HL-60/S4 (cell line): Measurements from ENCODE around the gene SAMD7.

Experiments used
- in situ Hi-C: fragments of 300-500 bp; cut with MboI; formaldehyde crosslinking; loops from 2 replicates; pipeline ENCODE4 v1.14.3; 2022; ENCODE audit warnings: low sequenced_read_pairs

The SAMD7 gene

GRCh38 chr3:169907476-169907875 lies 3.9 kb upstream of the SAMD7 start:
- in situ Hi-C loops: no loop called here

GRCh38 chr3:169907944-169908343 lies 3.4 kb upstream of the SAMD7 start:
- in situ Hi-C loops: no loop called here

GRCh38 chr3:169913323-169913722 lies 2.0 kb downstream of the SAMD7 start:
- in situ Hi-C loops: no loop called here

- in situ Hi-C loops: no loop called here
Observed at GRCh38 chr3:169914321-169914720, 2.9 kb downstream of the SAMD7 start.

GRCh38 chr3:169923189-169923588 lies 11.8 kb downstream of the SAMD7 start:
- in situ Hi-C loops: no loop called here

- in situ Hi-C loops: no loop called here
Observed at GRCh38 chr3:169923831-169924230, 12.5 kb downstream of the SAMD7 start.

GRCh38 chr3:169929830-169930519 lies 18.6 kb downstream of the SAMD7 start:
- in situ Hi-C loops: no loop called here

GRCh38 chr3:169930843-169931242 lies 19.5 kb downstream of the SAMD7 start:
- in situ Hi-C loops: no loop called here

GRCh38 chr3:169931747-169932520 lies 20.6 kb downstream of the SAMD7 start:
- in situ Hi-C loops: no loop called here

GRCh38 chr3:169939320-169939719 lies 27.9 kb downstream of the SAMD7 start:
- in situ Hi-C loops: no loop called here

GRCh38 chr3:169939751-169940150 lies 28.4 kb downstream of the SAMD7 start:
- in situ Hi-C loops: no loop called here

- in situ Hi-C loops: no loop called here
Observed at GRCh38 chr3:169940470-169941181, 29.3 kb downstream of the SAMD7 start.

- in situ Hi-C loops: no loop called here
Observed at GRCh38 chr3:169945313-169945712, 33.9 kb downstream of the SAMD7 start.

- in situ Hi-C loops: no loop called here
Observed at GRCh38 chr3:169946336-169946735, 35.0 kb downstream of the SAMD7 start.

- in situ Hi-C loops: no loop called here
Observed at GRCh38 chr3:169948559-169949448, 37.4 kb downstream of the SAMD7 start.

GRCh38 chr3:169952045-169952444 lies 40.7 kb downstream of the SAMD7 start:
- in situ Hi-C loops: no loop called here

GRCh38 chr3:169953462-169954141 lies 42.2 kb downstream of the SAMD7 start:
- in situ Hi-C loops: no loop called here

GRCh38 chr3:169954142-169954756 lies 42.9 kb downstream of the SAMD7 start:
- in situ Hi-C loops: no loop called here

GRCh38 chr3:169955406-169955805 lies 44.0 kb downstream of the SAMD7 start:
- in situ Hi-C loops: no loop called here

GRCh38 chr3:169964176-169964575 lies 52.8 kb downstream of the SAMD7 start:
- in situ Hi-C loops: no loop called here
